ENCODE measurements around the gene PCP2.

Gene PCP2

DNA sequence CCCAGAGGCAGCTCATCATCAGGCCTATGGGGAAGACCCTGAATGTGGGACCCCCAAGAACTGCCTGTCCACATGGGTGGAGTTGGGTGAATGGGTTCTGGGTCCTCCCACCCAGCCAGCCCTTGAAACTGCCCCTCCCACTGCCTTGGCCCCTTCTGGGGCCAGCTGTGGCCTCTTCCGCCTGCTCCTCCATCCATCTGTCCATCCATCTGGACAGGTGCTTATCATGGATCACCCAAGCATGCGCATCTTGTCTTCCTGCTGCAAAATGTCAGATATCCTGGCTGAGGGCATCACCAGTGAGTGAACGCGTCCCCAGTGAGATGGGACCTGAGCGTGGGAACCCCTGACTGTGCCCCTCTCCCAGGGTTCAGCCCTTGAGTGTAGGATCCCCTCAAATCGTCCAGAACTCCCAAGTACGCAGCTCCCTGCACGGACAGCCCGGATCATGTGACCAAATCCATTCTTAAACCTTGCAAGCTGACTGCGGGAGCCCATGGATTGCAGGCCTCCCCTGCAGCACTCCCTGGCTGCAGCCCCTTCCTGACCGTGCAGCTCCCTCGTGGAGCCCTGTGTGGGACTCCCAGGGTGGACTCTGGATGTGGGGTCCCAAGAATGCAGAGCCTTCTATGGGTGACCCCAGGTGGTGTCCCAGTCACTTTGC lies 5.4 kb upstream of the PCP2 start:
- no peak for DNase-seq

DNA sequence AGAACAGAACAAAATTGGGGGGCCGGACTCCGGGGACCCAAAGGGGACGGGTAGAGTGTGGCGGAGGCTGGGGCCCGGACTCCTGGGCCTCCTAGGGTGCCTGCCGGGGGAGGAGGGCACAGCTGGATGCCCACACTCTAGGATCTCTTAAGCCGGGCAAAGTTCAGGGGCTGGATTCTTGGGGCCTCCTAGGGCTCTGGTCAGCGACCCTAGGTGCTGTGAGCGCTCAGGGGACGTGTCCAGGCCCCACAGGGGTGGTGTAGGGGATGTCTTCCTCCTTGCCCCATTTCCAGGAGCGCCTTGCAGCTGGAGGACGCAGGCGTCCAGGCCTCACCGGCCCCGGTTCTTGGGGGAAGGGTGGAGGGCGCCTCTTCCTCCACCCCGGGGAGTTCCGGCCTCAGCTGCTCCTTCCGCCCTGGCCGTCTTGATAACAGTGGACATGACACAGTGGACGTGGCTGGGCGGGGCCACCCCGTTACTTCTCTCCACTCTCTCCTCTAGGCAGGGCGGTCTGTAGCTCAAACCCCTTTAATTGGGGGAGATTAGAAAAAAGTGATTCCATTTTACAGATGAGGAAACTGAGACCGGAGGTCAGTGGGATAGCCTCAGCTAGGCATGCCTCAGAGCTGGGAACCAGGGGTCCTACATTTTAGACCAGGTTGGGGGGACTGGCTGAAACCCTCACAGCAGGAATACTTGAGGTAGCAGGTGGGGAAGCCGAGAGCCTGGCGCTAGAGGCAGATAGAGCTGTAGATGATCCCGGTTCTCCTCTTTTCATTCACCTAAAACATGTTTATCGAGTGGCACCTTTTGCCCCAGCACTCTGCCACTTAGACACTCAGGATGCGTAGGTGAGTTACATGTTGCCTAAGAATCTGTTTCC lies 4.1 kb upstream of the PCP2 start:
- no peak for DNase-seq

DNA sequence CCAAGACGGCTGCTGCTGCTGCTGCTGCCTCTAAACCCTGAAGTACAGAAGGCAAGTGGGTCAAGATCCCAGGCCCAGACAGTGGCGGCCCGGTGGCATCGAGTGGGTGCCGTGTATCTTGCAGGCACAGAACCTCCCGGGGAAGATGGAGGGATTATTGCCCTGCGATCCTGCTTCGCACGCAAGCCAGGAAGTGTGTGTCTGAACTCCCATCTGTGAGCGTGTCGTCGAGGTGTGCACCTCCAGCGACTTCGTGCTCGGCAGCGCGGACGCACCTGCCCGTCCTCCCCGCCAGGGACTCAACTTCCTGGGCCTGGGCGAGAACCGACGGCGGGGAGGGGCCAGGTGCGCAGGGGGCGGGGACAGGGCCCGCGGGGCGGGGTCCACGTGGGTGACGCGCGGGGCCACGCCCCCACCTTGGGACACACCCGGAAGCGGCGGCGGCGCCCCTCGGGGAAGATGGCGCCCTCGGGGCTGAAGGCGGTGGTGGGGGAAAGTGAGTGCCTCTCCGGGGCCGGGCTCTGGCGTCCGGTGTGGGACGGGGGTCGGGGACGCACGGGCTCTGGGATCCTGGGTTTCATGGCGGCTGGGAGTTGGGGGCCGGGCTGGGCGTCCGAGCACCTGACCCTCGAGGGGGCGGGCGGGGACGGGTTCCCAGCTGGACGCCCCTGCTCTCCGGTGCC lies 3.3 kb upstream of the PCP2 start, which contains the start of gene STXBP2:
STXBP2 (plus strand) TSS at position 420 of the 683 bp plus-strand sequence; CDS start at position 460, 40 bp downstream.
- DNase-seq = no peak

DNA sequence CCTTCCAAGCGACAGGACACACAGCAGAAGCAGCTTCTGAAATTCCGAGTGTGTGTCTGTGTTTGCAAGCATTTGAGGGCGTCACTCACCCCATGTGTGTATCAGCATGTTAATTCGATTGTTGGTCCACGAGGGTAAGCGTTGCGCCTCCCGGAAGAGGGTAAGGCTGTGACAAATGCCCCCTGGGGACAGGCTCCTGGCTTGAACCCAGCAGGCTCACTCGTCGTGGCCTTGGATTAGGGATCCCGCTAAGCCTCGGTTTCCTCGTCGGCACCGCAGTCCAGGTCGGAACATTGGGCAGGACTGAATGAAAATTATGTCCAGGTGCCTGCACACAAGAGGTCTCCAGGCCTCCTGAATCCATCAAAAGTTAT lies 2.8 kb upstream of the PCP2 start:
- no peak for DNase-seq

DNA sequence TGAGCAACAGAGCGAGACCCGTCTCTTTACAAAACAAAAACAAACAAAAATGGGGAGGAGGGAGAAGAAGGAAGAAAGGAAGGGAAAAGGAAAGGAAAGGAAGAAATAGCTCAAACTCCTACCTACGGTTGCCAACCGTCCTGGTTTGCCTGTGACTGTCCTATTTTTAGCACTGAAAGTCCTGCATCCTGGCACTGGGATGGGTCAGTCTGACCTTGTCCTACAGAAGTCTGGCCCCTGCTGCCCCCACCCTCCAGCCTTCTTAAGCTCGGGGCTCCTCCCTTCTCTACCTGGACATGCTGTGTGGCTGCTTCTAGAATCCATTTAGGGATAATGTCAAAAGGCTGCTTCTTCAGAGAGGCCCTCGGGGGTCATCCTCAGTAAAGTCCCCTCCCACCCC lies 2.2 kb upstream of the PCP2 start:
- no peak for DNase-seq

DNA sequence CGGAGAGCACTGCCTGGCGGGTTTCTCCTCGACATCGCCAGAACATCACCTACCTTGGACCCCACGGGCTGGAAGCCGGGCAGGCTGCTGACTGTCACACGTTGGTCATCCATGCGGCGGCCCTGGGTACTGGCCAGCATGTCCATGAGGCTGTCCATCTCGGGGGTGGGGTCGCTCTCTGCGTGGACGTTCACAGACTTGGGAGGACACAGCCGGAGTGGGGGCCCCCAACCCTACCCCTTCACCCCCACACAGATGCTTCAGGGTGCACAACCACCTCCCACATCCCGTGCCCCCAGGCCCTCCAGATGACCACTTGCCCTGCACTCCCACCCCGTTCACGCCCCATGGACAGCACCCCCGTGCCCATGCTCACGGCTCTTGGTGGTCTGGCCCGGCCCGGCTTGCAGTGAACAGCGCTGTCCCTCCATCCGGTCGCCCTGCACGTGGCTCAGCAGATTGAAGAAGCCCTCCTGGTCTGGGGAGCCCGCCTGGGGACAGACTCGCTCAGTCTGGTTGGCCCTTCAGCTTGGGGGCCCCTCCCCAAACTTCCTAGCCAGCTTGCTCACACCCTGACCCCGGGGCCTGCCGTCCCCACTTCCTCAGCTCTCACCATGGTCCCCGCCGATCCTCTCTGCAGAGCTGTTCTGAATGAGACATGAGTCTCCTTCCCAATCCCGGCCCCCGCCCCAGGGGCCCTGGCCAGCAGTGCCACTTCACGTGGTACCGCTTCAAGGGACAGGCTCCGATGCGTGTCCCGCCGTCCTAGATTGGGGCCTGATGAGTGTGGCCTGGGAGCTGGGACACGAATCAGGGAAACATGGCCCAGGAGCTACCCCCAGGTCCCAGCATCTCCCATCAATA lies 947 bp downstream of the PCP2 start:
- DNase-seq = no peak

DNA sequence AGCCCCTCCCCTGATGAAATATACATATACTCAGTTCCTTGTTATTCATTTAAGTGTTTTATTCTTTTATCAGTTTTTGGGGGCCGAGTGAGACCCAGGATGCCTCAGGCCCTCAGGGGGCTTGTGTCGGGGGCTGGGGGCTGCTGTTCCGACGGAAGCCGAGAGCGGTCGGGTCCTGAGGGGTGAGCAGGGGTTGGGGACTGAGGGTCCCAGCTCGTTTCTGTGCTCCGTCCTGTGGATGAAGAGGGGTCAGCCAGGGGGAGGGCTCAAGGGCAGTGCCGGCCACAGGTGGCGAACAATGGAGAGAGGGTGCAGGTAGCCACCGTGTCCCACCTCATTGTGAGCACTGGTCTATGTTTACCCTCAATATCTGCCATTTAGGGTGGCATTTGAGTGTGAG lies 1.9 kb downstream of the PCP2 start:
- DNase-seq = no peak

DNA sequence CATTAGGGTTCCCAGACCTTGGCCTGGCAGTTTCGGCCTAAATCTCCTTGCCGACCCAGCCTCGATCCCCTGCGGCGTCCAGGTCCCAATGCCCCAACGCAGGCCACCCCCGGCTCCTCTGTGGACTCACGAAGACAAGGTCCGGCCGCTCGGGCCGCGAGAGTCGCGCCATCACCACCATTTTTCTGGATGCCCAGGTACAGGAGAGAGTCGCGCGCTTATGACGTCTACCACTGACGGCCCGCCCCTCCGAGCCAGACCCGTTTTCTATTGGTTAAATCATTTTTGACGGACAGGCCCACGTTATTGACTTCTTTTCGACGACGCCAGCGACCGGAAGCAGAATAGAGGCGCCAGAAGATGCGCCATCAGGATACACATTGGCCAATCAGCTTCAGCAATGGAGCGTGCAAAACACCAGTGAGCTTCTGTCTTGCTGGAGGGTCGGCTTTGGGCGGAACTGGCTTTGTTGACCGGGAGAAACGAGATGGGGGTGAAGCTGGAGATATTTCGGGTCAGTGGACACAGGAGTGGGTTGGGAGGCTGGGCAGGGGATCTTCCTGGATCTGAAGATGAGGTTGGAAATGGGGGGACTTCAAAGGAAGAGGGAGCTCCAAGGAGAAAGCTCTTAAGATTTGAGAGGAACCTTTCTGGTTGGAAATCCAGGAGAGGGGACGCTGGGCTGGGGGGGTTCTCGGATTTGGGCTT lies 4.0 kb downstream of the PCP2 start, which contains the start of the genes PET100 and XAB2:
PET100 (plus strand) TSS at position 447 of the 708 bp plus-strand sequence; CDS start at position 488, 41 bp downstream.
XAB2 (minus strand) TSS at position 199 of the 708 bp plus-strand sequence; CDS start at position 181, 18 bp downstream.
- DNase-seq = peak; percentile 98

DNA sequence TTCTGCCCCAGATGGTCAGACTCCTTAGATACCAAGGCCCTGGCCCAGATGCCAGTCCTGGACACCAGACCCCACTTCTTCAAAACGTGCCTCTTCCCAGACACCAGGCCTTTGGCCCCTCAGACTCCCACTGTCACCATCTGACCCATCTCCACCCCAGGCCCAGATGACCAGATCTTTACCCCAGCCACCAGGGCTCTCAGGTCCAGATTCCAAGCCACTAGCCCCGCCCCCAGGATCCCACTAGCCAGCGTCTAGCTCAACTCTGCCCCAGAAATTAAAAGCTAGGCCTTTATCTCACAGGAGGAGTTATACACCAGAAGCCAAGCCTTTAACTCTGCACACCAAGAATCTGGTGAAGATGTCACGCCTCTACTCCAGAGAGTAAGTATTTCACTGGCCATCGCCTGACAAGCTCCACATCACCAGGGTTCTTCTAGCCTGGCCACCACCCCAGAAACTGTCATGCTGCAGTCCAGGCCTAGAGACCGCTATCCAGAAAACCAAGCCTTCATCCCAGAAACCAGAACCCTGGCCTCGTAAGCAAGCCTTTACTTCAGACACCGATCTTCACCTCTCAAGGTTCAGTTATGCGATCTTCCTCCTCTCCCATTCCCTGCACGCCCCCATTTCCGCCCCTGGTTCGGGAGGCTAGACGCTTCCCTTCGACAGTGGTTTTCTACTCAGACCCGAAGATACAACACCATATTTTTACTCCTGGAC lies 4.8 kb downstream of the PCP2 start:
- no peak for DNase-seq

DNA sequence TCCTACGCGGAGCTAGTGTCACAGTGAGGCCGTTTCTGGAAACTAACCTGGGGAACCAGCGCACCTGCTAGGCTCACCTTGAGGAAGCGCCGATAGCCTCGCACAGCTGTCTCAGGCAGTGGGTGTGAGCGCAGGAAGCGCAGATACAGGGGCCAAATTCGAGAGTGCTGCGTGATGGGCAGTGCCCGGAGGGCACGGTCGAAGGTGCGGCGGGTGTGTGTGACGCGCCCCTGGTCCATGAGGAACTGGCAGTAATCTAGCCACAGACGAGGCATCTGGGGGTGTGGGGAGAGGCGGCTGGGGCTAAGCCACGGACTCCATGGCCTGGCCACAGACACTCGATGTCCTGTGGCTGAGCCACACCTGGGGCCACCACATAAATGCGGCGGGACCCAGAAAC lies 6.4 kb downstream of the PCP2 start:
- DNase-seq = no peak

DNA sequence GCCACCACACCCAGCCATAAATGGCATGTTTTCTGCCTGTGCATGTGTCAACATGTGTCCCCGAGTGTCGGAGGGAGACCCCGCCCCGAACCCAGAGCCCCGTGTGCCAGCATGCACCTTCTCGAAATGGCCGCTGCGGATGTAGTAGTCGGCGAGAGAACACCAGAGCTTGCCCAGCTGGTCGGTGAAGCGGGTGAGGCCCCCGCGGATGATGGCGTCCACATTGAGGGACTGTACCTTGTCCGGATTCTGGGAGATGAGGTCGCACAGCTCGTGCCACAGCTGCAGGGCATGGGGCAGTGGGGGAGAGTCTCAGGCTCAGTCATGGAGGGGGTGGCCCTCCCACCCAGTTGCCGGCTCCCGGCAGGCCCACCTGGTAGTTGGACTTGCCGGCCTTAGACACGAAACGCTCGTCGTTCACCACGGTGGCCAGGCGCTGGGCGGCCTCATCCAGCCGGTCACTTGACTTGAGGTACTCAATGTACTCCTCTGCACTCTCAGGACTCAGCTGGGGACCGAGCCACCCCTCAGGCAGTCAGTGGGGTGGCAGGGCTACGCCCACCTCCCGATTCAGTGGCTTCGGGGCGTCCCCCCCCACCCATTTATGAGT lies 7.7 kb downstream of the PCP2 start:
- DNase-seq = no peak

DNA sequence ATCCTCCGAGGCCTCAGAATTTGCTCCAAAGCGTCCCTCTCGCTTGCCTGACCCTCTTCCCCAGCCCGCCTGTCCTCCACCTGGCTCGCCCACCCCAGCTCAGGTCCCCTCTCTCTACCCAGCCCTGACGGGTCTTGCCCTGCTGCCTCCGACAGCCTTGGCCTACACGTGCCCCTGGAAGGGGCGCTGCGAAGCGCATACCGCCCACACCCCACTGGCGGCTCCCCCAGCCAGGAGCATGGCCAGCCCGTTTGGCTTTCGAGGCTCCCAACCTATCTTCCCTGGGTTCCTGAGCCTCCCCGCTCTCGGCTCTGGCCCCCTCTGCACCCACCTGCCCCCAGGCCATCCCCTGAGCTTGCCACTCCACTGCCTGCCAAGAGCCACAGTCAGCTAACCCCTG lies 8.7 kb downstream of the PCP2 start:
- DNase-seq = no peak

DNA sequence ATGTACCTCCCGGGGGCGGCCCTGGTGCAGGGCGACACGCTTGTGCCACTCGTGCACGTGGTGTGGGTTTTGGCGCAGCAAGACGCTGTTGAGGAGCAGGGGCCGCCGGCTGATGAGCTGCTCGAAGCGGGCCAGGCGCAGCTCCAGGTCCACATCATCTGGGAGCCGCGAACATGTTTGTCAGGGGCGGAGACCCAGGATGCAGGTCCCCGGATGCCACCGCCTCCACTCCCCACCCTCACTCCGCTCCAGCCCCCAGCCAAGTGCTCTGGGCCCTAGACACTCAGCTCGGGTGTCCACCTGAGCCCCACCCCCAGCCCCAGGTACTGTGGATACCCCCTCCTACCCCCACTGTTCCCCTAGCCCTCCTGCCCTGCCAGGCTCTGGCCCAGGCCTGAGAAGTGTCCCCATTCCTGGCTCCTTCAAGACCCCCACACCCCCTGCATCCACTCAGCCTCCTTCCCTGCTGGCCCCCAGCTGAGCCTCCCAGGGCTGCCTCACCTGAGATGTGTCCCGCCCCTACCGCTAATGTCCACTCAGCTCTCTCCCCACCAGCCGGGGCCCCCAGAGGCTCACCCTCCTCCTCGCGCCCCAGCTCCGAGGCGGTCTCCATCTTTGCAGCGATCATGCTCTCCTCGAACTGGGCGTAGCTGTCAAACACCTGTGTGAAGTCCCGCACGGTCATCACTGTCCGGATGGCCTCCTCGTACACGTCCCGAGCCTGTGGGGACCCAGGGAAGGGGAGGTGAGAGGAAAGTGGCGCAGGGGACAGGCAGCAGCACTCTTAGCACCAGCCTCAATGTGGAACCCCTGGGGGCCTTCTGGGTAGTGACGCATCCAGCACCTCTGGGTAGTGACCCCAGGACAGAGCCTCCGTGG lies 9.6 kb downstream of the PCP2 start:
- DNase-seq = no peak

DNA sequence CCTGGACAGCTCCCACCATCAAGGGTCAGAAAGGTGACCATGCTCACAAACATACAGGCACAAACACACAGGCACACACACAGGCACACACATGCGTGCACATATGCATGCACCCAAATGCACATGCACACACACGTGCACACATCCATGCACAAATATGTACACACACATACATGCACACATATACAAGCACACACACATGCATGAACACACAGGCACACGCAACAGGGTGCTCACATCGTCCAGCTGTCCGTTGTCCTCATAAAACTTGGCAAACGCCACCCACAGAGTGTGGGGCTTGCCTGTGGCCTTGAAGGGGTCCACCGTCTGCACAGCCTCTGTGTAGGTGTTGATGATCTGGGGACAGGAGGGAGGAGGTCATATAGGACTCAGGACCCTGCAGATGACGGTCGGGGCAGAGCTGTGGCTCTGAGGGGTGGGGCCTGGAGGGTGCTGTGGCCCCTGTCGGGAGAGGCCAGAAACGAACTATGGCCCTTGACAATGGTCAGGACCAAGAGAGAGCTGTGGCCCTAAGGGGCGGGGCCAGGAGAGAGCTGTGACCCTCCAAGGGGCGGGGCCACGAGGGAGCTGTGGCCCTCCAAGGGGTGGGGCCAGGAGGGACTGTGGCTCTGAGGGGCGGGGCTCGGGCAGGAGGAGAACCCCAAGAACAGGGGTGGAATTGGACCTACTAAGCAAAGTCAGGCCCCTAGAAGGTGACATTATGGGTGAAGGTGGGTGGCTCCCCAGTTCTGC lies 10.4 kb downstream of the PCP2 start:
- no peak for DNase-seq

DNA sequence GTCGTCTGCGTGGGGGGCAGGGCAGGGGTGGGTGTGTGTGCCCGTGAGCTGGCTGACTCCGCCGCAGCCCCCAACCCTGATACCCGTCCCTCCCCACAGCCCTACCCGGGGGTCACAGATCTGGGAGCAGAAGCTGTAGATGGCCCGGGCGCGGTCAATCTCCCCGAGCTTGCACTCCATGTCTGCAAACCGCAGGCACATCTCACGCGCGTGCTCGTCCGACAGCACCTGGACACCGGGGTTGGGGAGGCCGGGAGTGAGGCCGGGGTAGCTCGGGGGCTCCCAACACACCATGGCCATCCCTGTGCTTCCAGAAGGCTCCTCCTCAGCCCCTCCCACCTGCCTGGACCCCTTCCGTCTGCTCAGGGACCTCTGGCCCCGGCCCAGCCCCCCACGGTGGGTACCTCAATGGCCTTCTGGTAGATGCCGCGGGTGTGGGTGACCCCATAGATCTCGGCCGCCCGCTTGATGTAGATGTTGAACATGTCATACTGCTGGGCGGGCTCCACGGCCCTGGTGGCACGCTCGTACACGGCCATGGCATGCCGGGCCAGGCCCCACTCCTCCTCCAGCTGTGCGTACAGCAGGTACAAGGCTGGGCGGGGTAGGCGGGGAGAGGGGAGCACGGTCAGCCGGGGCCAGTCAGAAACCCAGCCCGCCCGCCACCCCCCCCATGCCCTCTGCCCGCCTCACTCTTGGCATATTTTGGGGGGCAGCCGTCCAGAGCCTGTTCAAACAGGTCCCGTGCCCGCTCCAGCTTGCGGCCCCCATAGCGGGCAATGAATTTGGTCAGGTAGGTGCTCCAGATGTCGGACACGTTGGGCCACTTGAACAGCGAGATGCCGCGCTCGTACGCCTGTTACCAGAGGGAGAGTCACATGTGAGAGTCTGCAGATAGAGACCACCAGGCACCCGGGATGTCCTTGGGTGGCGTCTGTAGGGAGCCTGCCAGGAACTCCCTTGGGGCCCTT lies 12.8 kb downstream of the PCP2 start:
- DNase-seq = no peak

DNA sequence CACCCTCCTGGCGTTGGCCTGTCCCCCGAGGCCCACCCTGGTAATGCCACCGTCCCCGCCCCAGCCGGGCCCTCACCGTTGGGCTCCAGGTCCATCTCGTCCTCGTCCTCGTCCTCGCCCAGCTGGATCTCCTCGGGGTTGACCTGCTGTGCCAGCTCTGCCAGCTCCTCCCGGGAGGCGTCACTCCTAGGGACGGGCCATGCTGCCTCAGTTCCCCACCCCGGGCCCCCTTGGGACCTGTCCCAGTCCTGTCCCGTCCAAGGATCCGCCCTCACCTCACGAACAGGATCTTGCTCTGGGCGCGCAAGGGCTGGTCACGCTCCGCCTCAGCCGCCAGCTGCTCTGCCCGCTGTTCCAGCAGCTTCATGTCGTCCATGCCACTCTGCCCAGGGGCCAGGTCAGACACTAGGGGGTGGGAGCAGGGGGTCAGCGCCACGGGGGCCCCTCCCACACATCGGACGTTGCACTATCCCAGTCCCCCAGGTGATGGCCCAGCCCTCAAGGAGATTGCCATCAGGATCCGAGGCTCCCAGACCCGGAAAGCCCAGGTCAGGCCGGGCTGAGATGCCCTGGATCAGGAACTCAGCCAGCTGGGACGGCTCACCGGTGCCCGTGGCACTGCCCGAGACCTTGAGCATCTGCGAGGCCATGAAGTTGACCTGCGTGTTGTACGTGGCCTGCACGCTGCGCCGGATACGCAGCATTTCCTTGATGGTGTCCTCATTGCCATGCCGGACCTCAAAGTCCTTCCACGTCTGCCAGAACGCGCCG lies 13.7 kb downstream of the PCP2 start:
- DNase-seq = no peak

Measured in right forelimb (tissue), 1 donor.